ENCODE measurements around the gene LAMB2. TPM values are rescaled to one million over a fixed set of nuclear protein-coding genes. Genes with fewer than 3 reads are reported as not detected.

Gene LAMB2
- total and polyA plus RNA-seq, 7 donors: 81.6 to 220 (median 133) TPM

GRCh38 chr3:49140080-49140479, 7.2 kb upstream of the LAMB2 start:
- WGBS, 3 donors: 52 to 64% (median 64%) methylated on average over 3 of the region's 3 CpGs
- TF ChIP-seq, protein P1, sequence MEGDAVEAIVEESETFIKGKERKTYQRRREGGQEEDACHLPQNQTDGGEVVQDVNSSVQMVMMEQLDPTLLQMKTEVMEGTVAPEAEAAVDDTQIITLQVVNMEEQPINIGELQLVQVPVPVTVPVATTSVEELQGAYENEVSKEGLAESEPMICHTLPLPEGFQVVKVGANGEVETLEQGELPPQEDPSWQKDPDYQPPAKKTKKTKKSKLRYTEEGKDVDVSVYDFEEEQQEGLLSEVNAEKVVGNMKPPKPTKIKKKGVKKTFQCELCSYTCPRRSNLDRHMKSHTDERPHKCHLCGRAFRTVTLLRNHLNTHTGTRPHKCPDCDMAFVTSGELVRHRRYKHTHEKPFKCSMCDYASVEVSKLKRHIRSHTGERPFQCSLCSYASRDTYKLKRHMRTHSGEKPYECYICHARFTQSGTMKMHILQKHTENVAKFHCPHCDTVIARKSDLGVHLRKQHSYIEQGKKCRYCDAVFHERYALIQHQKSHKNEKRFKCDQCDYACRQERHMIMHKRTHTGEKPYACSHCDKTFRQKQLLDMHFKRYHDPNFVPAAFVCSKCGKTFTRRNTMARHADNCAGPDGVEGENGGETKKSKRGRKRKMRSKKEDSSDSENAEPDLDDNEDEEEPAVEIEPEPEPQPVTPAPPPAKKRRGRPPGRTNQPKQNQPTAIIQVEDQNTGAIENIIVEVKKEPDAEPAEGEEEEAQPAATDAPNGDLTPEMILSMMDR (IDR thresholded peaks at IDR 0.05): no peak
- intact Hi-C loops (cut with DNase I): no loop called here
- H3K4me3 ChIP-seq: no peak overlapping the region
- H3K9me3 ChIP-seq: no peaks in the 10 kb centered on the region
- no peaks in the 10 kb centered on the region for H3K4me1 ChIP-seq
- DNase-seq: no peak
- no peak overlapping the region for H3K27ac ChIP-seq
- H3K36me3 ChIP-seq (ENCODE audit: insufficient read depth in 1 of 2, low read depth in 1 of 2): no peaks in the 10 kb centered on the region
- peaks cover 0 to 2% (median 0%) of the 10 kb centered on the region in 3 donors for H3K27me3 ChIP-seq (ENCODE audit: insufficient read depth in 3 of 3, low read length in 2 of 3)
- no peak for ATAC-seq

GRCh38 chr3:49135499-49135898, 2.6 kb upstream of the LAMB2 start:
- intact Hi-C loops (cut with DNase I): no loop called here
- Histone ChIP-seq H3K4me3 (no peak overlapping the region), H3K27me3 (ENCODE audit: insufficient read depth in 3 of 3, low read length in 2 of 3) (peaks cover 0 to 2% (median 0%) of the 10 kb centered on the region in 3 donors), H3K4me1 (peaks cover 17% of the 10 kb centered on the region), H3K9me3 (no peaks in the 10 kb centered on the region), H3K27ac (no peak overlapping the region), H3K36me3 (ENCODE audit: insufficient read depth in 1 of 2, low read depth in 1 of 2) (peaks cover 0 to 8% of the 10 kb centered on the region in 2 donors)
- TF ChIP-seq, protein P1 (IDR thresholded peaks at IDR 0.05): no peak
- ATAC-seq: no peak
- no peak for DNase-seq
- WGBS, 3 donors: 88 to 89% (median 88%) methylated on average over 4 of the region's 4 CpGs

GRCh38 chr3:49134471-49135265, 1.8 kb upstream of the LAMB2 start:
- peaks cover 0 to 2% (median 0%) of the 10 kb centered on the region in 3 donors for H3K27me3 ChIP-seq (ENCODE audit: insufficient read depth in 3 of 3, low read length in 2 of 3)
- peaks cover 0 to 16% of the 10 kb centered on the region in 2 donors for H3K36me3 ChIP-seq (ENCODE audit: insufficient read depth in 1 of 2, low read depth in 1 of 2)
- H3K27ac ChIP-seq: peak overlapping the region; percentile 76
- H3K9me3 ChIP-seq: no peaks in the 10 kb centered on the region
- TF ChIP-seq, protein P1 (IDR thresholded peaks at IDR 0.05): no peak
- ATAC-seq: no peak
- intact Hi-C loops (cut with DNase I): no loop called here
- WGBS, 3 donors: 51 to 61% (median 59%) methylated on average over 3 of the region's 3 CpGs
- H3K4me3 ChIP-seq: no peak overlapping the region
- H3K4me1 ChIP-seq: peaks cover 18% of the 10 kb centered on the region
- no peak for DNase-seq

DNA sequence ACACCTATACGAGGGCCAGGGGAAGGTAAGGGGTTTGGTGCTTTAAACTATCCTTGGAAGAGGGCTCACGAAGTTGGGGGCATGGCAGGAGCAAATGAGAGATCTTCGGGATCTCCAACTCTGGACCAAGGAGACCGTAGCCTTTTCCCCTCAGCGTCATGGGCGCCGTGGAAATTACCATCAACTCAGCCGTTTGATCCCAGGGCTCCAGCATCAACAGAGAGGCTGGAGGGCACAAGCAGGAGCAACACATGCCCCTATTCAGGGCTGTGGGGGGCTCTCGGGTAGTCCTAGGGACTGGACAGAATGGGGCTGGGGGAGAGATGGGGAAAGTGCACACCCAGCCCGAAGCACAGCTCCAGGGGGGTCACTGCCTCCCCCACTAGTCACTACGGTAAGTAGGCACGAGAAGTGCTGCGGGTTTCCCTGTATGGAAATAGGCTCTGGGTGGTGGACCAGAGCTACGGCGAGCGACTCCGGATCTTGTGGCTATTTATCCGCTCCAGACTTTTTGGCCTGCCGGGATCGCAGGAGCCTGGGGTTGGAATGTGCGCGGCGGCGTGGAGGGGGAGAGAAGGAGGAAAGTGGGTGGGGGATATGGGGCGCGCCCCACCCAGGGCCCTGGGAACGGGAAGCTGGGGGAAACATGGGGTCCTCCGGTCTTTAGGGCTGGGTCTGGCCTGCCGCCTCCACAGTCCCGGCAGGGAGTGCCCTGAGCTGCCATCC, 539 bp upstream of the LAMB2 start:
- TF ChIP-seq, protein P1 (IDR thresholded peaks at IDR 0.05): no peak
- Histone ChIP-seq H3K9me3 (no peaks in the 10 kb centered on the region), H3K27me3 (ENCODE audit: insufficient read depth in 3 of 3, low read length in 2 of 3) (no peaks in the 10 kb centered on the region), H3K4me1 (peaks cover 18% of the 10 kb centered on the region), H3K27ac (peak overlapping the region; percentile 76), H3K36me3 (ENCODE audit: insufficient read depth in 1 of 2, low read depth in 1 of 2) (peaks cover 0 to 29% of the 10 kb centered on the region in 2 donors), H3K4me3 (peak overlapping the region; percentile 89)
- intact Hi-C loops (cut with DNase I): no loop called here
- DNase-seq (peak; percentile 86 to 89), ATAC-seq (peak; percentile 87 to 91 (median 90))
- 1% methylated on average over 30 of the region's 30 CpGs for WGBS, 3 donors

All from psoas muscle (tissue), 8 donors.